GM19452 (cell line): ENCODE measurements around the gene PTP4A1.

Experiments used
- ATAC-seq: cut with Tn5 transposase; IDR thresholded peaks from one replicate; pipeline ENCODE4 v1.9.1; 2021; ENCODE audit not compliant: unreplicated experiment

The PTP4A1 gene

GRCh38 chr6:63554782-63555181 is 17.5 kb upstream of the PTP4A1 start:
- no peak for ATAC-seq

GRCh38 chr6:63556369-63556768 is 15.9 kb upstream of the PTP4A1 start:
- no peak for ATAC-seq

- peak; percentile 47 for ATAC-seq
Observed at GRCh38 chr6:63558278-63558677, 14.0 kb upstream of the PTP4A1 start.

DNA sequence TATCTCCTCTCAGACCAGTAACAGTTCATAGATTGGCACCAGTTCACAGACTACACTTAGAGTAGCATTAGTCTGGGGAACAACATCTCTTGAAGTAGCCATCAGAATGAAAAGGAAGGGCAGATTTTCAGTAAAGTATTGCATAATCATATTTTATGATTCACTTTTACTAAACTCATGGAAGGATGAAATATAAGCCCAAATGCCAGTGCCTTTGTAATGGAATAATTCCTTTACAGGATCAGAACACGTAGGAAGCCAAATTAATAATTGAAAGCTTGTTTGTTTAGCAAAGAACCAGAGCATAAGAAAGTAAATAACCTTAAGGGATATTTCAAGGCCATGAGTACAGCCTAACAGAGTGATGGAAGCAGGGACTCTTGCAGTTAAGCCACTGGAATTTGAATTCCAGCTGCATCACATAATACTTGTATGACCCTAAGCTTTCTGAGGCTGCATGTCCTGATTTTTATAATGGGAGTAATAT is 11.4 kb upstream of the PTP4A1 start:
- ATAC-seq, result no peak

DNA sequence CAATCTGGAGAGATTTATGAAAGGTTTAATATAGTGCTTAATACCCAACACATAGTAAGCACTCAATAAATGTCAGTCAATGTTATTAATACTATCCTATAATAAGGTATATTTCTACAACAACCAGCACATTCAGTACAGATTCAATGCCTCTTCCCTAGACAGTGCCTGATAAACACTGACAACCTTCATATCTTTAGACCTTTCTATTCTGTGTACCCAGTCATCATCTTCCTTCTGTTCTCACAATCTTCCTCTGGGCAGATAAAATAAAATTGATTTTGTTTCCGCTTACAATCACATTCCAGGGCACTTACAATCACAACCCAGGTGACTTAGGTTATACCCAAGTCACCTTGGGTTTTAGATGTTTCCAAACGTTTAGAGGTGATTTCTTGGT is 11.0 kb upstream of the PTP4A1 start:
- no peak for ATAC-seq

- no peak for ATAC-seq
Observed at GRCh38 chr6:63563235-63563634, 9.0 kb upstream of the PTP4A1 start.

DNA sequence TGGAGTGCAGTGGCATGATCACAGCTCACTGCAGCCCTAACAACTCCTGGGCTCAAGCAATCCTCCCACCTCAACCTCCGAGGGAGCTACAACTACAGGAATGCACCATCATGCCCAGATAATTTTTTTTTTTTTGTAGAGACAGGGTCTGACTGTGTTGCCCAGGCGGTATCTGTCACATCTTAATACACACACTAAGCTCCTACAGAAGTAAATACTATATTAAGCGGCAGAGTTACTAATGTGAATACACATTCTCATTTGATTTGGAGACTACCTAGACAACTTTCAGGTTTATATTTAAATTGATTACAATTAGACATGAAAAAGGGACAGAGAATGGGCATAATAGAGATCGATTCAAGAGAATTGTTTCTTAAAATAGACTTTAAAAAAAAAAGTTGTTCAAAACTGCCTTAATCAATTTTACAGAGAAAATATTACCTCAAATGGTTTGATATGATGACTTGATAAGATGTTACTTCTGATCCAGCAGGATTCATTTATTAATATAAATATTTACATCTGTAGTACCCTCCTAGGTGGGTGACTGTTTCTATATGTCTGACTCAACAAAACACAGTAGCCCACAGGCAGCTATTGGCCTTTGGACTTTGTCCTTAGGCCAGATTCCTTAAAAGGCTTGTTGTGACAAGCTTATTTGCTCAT is 7.1 kb upstream of the PTP4A1 start:
- ATAC-seq, result no peak

- ATAC-seq, result no peak
Observed at GRCh38 chr6:63565727-63566596, 6.3 kb upstream of the PTP4A1 start.

GRCh38 chr6:63567966-63568365 is 4.3 kb upstream of the PTP4A1 start:
- no peak for ATAC-seq

DNA sequence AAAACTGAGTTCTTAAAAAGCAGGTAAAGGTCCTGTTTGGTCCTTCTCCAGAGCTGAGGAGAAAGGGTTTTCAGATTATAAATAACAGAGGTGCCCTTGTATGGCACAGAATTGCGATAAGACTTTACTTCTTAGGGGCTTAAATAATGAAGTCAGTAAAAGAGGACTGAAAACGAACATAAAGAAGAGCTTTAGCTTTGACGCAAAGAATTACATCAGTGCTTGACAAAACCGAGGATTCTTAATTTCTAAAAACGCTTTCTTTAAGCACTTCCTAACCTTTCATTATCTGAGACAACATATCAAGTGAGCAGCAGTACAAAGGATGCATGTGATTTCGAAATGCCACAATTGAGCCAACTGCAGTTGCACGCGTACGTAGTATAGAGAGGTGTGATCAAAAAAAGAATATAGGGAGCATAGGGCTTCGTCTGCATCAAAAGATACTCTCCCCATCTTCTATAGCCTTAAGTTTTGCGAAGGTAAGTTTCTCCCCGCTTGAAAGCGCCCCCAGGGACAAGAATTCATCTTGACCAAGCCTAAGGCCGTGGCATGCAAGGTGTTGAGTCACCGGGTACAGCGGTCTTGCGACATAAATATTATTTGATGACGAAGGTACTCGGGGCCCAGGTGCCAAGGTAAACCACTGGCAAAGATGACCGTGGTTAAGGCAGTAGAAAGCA is 778 bp upstream of the PTP4A1 start:
- ATAC-seq, result no peak

DNA sequence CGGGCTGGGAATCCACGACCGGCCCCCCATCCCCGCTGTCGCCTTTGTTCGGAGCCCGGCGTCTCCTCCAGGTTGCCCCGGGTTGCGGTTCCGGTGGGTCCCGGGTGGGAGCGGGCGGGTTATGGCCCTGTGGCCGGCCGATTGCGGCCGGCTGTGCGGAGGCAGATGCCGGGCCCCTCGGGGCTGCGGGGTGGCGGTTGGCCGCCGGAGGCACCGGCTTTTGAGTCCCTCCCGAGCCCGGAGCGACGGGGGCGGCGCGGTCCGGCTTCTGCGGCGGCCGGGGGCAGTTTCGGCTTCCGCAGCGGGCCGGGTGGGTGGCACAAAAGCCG is 431 bp downstream of the PTP4A1 start:
- ATAC-seq, result peak; percentile 0

DNA sequence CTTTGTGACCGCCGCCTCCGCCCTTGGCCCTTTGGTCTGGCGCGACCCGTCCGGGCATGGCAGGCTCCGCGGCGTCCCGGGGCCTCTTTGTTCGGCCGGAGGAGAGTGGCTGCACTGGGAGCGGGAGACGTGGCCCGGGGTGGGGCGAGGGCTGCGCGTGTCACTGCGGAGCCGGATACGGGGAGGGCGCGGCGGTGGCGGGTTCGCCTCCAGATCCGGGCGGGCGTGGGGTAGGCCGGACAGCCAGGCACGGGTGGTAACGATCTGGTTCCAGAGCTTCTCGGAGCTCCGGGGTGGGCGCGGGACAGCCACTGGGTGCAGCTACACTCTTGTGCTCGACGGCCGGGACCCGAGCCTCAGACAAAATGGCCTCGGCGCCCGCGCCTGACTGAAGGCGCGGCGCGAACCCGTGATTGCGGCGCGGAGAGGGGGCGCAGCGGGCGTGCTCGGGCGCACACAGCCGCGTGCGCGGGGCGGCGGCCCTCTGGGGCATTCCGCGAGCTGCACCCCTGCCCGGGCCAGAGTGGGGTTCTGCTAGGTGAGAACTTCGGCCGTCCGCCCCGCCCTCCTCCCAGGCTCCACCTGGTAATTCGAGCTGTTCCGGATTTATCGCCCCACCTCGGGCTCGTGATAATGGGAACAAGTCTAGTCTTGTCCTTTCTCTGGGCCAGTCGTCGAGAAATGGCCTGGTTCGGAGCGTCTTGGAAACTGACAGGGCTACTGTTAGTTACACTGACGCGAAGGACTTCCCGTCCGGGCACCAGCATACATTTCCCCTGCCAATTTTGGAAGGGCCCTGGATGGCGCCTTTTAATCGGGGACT is 1.0 kb downstream of the PTP4A1 start:
- ATAC-seq, result peak; percentile 40

DNA sequence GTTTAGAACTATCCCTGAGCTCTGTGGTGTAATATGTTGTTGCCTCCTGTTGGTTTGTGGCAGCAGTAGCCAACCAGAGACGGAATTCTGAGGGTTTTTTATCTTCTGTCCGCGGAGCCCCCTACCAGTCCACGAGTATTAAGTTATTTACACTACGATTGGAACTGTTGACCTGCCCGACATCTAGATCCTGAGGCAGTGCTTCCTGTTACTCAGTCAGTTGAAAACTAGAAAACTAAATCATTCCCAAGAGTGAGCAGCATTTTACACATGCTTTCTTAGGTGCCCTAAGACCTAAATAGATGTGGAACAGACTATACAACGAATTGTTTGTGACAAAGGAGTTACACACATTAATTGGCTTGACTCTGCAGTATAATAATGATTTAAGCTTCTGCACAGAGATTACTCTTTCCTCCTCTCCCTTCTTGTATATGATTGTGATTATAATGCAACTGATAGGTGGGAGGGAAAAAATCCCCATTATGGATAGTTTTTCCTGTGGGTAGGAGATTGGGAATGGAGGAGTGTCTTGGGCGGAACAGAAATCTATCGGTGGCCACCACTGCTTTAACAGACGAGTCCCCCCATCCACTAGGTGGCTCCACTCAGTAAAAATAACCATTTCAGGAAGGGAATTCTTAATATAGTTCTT is 1.7 kb downstream of the PTP4A1 start:
- ATAC-seq, result no peak

GRCh38 chr6:63574554-63574900 is 2.2 kb downstream of the PTP4A1 start:
- no peak for ATAC-seq

- ATAC-seq, result no peak
Observed at GRCh38 chr6:63576147-63576772, 4.0 kb downstream of the PTP4A1 start.

GRCh38 chr6:63576985-63577712 is 4.9 kb downstream of the PTP4A1 start:
- ATAC-seq, result no peak

DNA sequence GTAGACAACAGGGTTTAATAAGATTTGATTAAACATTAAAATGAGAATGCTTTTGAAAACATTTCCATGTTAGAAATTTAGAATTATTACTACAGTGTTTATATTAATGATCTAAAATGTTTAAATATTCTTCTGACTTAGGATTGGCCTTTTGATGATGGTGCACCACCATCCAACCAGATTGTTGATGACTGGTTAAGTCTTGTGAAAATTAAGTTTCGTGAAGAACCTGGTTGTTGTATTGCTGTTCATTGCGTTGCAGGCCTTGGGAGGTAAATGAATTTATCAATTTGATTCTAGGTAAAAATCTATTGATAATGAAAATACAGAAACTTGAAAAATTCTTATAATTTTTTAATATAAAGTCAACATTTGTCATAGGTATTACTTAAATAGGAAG is 6.5 kb downstream of the PTP4A1 start:
- no peak for ATAC-seq

DNA sequence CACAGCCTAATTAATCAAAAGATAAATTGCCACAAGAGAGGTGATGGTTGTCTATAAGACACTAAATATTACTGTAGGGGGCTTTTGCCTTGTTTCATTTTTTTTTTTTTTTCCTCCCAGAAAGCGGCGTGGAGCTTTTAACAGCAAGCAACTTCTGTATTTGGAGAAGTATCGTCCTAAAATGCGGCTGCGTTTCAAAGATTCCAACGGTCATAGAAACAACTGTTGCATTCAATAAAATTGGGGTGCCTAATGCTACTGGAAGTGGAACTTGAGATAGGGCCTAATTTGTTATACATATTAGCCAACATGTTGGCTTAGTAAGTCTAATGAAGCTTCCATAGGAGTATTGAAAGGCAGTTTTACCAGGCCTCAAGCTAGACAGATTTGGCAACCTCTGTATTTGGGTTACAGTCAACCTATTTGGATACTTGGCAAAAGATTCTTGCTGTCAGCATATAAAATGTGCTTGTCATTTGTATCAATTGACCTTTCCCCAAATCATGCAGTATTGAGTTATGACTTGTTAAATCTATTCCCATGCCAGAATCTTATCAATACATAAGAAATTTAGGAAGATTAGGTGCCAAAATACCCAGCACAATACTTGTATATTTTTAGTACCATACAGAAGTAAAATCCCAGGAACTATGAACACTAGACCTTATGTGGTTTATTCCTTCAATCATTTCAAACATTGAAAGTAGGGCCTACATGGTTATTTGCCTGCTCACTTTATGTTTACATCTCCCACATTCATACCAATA is 7.8 kb downstream of the PTP4A1 start:
- no peak for ATAC-seq

GRCh38 chr6:63580704-63580961 is 8.4 kb downstream of the PTP4A1 start:
- ATAC-seq, result no peak
